GM19452 (cell line): ENCODE measurements around the gene CDC7.
"Not testable (repeated sequence)": the region's sequence is repeated elsewhere in the genome, so short reads cannot be mapped to it uniquely, and the experiment has no call there.

ENCODE experiments used
- ATAC-seq: cut with Tn5 transposase; IDR thresholded peaks from one replicate; pipeline ENCODE4 v1.9.1; 2021; ENCODE audit not compliant: unreplicated experiment

The CDC7 gene

DNA sequence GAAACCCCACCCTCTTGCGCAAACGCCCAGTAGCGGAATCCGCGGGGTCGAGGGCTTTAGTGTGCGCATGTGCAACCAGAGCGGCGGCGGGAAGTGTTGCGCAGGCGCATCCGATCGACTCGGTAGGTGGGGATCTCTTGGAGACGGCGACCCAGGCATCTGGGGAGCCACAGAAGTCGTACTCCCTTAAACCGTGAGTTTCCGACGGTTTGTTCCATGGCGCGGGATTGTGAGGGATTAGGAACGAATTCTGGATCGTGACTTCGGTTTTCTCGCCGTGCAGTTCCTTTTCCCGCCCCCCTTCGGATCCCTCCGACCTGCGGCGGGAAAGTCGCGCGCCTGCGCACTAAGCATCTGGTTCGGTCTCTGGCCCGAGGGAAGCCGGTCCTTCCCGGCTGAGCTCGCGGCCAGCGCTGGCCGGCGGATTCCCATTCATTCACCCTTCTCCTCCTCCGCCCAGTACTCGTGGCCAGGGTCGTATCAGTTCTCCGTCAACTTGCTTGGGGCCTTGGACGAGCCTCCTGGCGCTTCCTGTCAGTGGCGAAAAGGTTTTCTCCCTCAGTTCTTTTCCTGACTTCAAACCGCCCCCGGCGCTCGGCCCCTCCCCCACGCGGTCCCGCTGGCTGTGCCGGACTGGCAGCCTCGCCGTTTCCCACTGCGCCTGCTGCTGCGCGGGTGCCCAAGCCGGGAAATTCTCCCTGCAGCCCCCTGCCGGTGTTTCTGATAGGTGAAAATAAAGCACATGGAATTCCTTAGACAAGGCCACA lies at the start of gene CDC7:
CDC7 (plus strand) TSS at position 96 of the 767 bp plus-strand sequence. CDS start 866 bp downstream, outside the sequence.
- peak; percentile 76 for ATAC-seq

DNA sequence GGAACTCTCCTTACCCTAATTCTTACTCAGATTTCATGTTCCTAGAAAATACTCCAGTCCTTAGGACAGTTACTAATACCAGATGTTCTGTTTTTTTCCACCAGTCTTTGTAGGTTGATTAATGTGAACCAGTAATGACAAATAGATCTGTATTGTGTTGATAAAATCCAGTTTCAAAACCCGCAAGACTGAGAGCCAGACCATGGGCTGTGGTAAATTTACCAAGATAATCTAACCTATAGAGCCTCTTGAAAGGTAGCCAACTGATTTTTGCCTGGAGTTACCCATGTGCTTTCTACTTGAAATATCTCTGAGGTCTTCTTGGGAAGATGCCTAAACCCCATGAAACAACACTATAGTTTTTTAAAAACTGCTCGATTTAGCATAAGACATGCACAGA lies 46.5 kb upstream of the CDC7 start:
- no peak for ATAC-seq

DNA sequence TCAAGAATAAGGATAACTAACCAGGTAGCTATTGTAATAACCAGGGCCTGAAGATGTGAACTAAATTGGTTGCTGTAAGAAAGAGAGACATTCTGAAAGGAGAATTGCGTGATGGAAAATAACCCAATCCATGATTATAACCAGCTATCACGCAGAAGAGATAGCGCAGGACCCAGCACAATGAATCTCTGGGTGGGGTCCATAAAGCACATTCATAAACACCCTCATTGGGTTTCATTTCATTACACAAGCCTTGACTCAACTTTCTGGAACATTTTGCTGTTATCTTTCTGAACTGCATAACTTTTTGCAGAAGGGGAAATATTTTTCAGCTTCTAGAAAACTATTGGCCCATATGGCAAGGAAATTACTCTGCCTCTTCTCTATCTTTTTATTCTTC lies 45.3 kb upstream of the CDC7 start:
- ATAC-seq: no peak

DNA sequence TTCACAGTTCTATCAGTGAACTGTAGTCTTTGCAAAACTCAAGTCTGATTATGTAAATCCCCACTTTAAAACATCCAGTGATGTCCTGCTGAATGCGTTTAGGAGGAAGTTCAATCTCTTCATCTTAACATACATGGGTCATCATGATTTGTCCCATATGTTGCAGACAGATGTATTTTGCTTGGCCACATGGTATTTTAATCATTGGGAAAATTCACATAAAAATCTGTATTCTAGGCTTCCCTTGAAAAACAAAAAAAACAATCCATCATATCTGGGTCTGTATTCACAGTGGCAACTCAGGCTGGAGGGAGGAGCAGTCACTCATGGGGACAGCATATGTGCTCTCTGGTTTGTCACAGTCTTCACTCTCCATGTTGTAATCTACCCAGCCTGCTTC lies 44.8 kb upstream of the CDC7 start:
- ATAC-seq: no peak

DNA sequence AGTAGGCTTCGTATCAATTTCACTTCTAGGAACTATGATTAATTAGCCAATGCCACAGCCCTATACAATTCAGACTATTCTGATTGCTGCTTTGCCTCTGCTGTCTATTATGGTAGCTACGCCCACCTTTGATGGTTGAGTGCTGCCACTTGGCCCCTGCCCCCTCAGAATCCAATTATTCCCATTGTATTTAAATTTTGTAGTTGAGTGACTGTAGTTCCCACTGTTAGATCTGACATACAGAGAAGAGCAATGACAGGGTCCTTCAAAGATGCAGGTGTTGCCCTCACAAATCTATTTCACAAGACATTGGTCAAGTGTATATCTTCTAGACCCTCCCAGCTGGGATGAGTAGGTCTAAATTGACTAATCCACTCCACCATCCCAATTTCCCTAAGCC lies 35.3 kb upstream of the CDC7 start:
- not testable (repeated sequence) for ATAC-seq

DNA sequence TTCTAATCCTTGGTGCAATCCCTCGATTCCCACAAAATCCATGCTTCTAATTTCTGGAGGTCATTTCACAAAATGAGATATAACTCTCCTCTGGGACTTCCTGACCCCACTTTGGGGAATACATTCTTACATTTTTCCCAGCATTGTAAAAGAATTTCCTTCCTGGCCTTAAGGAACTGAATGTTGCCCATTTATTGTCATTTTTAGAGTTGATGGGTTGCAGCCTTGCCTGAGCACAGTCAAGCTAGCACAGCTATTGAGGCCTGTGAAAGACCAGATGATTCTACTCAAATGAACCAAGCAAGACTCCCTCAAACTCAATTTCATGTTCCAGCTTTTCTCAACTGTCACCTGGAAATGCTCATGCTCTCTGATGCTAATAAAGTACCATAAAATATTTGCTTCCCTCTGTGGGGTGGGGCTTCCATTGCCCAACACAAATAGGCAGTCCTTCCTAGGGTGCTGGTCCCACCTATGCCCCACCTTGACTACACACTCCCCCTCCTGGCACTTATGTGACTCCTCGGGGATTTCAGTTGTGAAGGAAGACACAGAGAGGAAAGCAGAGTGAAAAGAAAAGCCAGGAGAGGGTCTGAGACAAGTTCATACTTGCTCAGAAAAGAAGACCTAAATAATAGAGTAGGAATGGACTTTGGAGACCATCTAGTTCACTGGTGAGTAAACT lies 24.0 kb upstream of the CDC7 start:
- no peak for ATAC-seq

DNA sequence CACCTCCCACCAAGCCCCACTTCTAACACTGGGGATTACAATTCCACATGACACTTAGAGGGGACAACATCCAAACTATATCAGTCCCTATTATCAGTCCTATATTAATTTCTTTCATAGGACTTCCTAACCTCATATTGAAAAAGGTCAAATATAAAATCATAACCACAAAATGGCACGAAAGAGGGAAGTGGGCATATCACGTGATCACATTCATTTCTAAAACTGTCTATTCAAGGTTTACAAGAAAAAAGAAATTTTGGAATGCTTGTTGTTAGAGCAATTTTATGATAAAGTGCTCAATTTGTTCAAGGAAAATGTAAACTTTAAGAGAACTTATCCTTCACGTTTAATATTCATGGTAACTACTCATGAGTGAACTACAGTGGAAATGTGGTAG lies 13.2 kb upstream of the CDC7 start:
- ATAC-seq: no peak

DNA sequence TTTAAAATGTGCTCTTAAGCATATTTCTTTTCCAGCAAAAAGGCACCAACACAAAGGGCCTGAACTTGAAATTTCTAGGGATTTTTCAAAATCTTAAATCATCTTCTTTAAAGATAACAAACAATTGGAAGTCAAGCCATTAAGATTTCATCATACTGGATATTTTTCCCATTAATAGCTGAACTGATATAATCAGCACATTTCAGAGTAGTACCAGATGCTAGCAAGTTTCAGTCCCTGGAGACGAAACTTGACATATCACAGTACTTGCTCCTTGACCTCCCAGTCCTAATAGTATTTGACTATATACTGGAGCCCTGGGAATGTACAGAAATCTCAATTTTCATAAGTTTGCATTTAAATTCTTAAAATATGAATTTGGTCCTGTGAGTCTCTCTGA lies 10.2 kb upstream of the CDC7 start:
- ATAC-seq: no peak

DNA sequence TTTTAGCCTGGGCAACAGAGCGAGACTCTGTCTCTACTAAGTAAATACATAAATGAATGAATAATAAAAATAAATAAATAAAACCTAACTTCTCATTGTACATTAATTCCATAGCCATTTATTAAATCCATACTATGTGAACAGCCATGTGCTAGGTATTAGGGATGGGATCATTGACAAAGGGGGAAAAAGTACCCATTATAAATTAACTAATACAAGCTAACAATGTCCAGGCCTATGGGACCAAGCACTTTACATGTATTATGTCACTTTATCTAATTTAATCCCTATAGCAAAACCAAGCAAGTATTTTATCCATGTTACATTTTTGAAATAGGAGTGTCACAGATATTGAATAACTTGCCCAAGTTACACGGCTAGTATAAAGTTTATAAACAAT lies 2.6 kb upstream of the CDC7 start:
- no peak for ATAC-seq

DNA sequence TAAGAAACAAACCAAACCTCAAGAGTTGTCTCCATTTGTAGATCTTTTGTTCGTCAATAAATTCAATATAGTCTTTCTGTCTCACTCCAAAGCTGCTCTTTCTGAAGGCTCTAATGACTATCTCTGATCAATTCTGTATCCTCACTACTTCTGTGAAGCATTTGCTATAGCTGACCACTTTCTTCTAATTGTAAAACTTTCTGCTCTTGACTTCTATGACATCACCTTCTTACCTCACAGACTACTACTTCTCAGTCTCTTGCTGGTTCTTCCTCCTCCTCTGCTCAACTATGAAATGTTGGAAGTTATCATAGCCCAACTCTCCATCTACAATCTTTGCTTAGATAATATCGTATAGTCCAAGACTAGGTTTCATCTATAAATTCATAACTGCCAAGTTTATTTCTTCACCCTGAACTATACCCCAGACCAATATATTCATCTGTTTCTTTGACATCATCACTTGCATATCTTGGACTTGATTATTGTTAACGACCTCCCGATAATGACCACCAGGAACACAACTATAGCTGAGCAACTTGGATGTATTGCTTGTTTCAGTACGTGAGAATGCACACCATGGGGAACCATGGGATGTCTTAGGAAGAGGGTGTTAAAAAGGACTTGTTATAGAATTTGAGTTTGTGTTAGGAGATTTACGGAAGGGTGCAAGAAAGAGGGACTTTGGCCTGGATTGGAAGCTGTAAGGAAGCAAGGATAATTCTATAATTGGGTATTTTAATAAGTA lies 2.0 kb upstream of the CDC7 start:
- no peak for ATAC-seq

DNA sequence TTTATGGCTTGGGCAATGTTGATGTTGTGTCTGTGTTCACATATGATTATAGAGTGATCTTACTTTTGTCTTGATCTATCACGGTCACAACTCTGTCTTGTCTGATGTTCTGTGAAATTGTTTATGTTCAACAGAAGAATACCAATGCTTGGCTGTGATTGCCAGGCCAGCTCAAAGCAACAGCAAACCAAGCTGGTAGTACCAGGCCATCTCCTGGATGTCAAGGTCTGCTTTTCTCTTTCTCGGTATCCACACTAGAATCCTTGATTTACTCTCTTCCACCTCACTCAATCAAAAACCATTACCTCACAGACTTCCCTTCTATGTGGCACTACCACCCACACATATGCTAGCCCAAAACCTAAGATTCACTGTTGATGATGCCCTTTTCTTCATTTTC lies 1.3 kb upstream of the CDC7 start:
- ATAC-seq: no peak

DNA sequence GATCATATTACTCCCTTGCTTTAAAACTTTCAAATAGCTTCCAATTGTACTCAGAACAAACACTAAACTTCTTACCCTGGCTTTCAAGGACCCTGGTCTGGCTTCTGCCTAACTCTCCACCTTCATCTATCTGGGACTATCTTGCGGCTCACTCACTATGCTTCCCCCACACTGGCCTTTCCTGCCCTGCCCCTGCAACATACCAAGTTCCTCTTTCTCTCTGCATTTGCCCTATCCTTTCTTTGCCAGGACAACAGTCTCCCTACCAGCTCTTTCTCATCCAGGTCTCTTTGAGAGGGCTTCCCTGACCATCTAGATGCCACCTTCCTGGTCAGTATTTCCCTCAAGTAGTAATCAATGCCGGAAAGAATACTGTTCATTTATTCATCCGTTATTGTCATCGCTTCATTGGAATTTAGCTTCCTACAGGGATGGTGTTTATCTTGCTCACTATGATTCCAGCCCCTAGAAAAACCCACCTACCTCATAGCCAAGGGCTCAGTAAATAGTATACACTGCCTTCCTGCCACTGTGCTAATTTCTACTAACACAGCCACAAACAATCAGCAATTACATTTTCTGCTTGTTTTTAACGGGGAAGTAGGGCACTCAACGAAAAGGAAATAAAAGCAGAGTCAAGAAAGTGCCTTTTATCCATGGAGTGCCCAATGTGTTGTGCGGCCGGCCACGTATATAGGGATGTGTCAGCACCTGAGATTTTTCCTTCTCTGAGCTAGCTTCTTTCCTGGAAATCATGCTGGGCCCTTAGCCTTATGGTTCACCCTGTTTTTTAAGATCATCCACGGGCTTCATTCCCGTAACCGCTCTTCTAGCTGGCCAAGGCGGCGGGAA lies 521 bp upstream of the CDC7 start:
- ATAC-seq: peak; percentile 15

DNA sequence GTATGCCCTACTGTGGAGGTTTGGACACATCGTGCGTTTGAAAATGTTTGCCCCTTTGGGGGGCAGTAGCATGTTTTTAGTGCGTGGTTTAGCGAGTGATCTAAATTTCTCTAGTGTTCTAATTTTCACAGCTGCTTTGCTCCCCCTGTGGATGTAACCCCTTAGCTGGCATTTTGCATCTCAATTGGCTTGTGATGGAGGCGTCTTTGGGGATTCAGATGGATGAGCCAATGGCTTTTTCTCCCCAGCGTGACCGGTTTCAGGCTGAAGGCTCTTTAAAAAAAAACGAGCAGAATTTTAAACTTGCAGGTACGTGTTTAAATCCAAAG lies 836 bp downstream of the CDC7 start:
- peak; percentile 20 for ATAC-seq

DNA sequence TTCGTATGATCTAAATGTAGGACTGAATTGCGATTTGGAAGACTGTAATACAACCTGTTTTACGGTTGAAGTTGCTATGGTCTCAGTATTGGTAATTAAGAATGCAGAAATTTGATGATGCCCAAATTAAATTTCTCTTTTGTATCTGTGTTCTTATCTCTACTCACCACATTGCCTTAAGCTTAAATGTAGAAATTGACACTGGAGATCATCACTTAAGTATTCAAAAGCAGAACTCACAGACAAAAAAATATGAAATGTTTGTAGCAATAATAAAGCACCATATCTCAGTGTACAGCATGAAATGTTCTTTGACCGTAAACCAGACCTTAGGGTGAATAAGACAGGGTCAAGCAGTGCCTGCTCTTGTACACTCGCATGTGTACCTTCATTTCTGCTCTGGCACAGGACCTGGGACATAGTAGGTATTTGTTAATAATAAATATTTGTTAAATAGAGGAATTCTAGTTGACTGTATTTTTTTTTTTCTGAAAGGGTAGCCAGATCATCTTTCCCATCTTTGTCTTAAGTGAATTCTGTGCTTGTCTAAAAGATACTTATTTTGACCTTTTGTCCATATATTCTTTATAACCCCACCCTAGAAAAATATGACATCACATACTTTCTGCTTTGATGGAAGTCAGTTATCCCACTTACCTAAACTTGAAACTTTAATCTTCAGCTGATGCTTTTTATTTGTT lies 1.5 kb downstream of the CDC7 start:
- ATAC-seq: no peak

DNA sequence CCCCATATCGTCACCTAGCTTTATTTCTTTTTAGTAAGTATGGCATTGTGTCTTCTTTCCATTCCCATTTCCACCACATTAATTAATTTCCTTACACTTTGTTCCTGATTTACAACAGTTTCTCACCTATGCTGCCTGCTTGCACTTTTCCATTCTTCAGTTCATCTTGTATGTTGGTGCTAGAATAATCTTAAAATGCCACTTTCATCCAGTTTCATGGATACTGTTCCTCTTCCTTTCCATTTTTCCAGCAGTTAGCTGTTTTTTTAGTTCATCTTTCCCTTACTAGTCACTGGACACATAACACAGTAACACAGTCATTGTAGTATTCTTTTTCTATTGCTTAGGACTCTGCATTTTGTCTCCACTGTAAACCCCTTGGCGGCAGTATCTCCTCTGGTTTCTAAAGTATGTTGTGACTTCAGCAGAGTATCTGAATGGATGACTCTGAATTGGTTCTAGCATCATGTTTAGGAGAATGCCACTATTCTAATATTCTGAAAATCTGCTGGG lies 2.1 kb downstream of the CDC7 start:
- ATAC-seq: no peak

DNA sequence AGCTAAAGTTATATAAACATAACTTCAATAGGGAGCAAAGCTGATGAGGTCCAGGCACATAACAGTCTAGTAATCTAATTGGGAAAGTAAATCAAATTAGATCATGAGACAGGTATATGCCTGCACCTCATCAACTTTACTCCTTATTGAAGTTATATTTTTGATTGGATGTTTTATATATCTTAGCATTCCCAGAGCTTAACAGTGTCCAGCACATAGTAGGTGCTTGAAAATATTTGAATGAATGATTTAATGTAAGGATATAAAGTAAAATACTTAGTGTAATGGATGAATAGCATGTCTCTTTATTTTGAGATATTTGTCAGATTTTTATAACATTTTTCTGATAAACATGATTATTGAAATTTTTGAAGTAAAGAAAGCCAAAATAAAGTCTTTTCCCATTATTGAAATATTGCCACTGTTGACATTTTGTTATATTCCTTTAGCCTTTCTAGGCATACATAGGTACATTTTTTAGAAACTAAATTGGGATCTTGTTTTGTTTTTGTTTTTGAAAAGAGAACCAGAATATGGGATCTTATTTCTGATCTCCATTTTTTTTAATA lies 2.8 kb downstream of the CDC7 start:
- no peak for ATAC-seq

DNA sequence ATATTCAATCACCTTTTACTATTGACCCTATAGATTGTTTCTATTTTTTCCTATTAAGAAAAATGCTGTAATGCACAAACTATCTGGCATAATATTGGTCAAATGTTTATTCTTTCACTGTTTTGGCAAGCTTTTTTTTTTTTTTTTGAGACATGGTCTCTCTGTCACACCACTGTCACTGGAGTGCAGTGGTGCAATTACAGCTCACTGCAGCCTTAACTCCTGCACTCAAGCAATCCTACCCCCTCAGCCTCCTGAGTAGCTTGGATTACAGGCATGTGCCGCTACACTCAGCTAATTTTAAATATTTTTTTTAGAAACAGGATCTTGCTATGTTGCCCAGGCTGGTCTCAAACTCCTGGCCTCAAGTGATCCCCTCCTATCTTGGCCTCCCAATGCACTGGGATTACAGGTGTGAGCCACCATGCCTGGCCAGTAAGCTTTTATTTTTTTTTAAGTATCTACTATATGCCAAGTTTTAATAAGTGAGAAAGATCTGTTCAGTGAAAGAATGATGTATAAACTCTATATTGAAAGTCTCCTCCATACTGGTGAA lies 3.4 kb downstream of the CDC7 start:
- no peak for ATAC-seq

DNA sequence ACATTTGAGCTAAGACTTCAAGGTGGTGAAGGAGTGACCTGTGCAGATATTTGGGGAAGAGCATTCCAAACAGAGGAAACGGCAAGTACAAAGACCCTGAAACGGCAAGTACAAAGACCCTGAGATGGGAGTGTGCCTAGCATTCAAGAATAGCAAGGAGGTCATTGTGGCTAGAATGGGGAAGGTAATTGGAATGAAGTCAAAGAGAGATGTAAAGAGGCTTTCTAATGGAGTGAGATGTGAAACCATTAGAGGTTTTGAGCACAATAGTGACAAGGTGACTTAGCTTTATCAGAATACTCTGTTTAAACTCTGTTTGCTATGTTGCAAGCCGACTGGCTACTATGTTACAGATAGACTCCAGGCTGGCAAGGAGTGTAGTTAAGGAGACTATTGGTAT lies 4.4 kb downstream of the CDC7 start:
- ATAC-seq: no peak

DNA sequence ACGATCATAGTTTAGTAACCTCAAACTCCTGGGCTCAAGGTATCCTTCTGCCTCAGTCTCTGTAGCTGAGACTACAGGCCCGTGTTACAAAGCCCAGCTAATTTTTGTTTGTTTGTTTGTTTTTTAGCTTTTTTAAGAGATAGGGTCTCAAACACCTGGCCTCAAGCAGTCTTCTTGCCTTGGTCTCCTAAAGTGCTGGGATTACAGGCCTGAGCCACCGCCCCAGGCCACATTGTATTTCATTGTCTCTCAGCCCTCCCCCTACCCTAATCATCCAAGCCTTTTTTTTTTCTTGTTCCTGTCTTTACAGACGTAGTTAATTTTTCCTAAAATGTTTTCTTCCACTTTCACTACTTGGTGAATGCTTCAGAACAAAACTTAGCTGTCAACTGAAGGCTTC lies 5.4 kb downstream of the CDC7 start:
- no peak for ATAC-seq

DNA sequence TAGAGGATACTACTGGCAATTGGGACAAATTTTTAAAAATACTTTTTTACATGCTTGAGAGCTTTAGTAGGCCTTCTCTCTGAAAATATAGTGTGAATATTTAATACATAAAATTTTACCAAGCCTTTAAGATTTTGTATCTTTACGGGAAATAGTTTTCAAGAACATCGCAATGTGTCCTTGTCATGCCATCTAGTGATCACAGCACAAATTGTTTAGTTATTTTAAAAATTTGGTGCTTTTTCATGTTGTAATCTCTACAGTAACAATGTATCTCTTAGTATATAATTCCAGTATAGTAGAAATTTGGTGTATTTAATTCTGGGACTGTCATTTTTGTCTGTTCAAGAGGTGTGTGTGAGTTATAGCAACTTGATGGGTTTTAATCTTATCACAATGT lies 6.7 kb downstream of the CDC7 start:
- ATAC-seq: no peak
